Measurements from ENCODE around the gene TBCE.
A peak's percentile ranks its signal among the peaks of the same experiment; 100 is the strongest.
"Not testable (repeated sequence)": the region's sequence is repeated elsewhere in the genome, so short reads cannot be mapped to it uniquely, and the experiment has no call there.

The TBCE gene

GRCh38 chr1:235351898-235352297 lies 15.3 kb upstream of the TBCE start:
- H3K4me3 ChIP-seq (ENCODE audit: low read length): no peak overlapping the region
- TF ChIP-seq, protein P1, sequence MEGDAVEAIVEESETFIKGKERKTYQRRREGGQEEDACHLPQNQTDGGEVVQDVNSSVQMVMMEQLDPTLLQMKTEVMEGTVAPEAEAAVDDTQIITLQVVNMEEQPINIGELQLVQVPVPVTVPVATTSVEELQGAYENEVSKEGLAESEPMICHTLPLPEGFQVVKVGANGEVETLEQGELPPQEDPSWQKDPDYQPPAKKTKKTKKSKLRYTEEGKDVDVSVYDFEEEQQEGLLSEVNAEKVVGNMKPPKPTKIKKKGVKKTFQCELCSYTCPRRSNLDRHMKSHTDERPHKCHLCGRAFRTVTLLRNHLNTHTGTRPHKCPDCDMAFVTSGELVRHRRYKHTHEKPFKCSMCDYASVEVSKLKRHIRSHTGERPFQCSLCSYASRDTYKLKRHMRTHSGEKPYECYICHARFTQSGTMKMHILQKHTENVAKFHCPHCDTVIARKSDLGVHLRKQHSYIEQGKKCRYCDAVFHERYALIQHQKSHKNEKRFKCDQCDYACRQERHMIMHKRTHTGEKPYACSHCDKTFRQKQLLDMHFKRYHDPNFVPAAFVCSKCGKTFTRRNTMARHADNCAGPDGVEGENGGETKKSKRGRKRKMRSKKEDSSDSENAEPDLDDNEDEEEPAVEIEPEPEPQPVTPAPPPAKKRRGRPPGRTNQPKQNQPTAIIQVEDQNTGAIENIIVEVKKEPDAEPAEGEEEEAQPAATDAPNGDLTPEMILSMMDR (conservative IDR thresholded peaks at IDR 0.05; ENCODE audit: low read length): no peak
- no peak for DNase-seq (ENCODE audit: low read depth)

DNA sequence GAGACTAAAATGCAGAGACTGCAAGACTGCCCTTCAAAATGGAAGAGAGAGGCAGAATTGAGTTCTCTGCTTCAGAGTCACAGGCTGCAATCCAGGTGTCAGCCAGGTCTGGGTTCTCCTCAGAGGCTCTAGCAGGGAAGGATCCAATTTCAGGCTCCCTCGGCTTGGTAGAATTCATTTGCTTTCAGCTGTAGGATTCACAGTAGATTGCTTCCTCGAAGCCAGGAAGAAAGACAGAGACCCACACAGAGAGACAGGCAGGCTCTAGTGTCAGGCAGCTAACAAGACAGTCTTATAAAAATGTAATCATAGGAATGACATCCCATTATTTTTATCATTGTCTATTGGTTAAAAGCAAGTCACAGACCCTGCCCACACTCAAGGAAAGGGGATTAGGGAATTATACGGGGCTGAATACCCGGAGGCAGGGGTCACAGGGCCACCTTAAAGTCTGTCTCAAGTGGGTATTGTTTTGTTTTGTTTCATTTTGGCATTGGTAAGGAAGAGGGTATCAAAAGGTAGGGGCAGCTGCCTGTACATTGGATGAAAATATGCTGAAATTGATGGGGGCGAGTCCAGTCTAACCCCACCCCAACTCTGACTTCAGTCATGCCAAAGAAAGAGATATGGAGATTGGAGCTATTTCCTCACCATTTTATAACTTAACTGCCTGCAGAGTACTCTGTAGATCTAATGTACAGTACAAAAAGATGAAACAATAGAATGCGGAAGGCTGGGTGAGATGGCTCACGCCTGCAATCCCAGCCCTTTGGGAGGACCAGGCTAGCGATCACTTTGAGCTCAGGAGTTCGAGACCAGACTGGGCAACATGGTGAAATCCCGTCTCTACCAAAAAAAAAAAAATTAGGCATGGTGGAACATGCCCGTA lies 9.5 kb upstream of the TBCE start:
- TF ChIP-seq, protein P1 (conservative IDR thresholded peaks at IDR 0.05; ENCODE audit: low read length): no peak
- no peak overlapping the region for H3K4me3 ChIP-seq (ENCODE audit: low read length)
- no peak for DNase-seq (ENCODE audit: low read depth)

GRCh38 chr1:235358899-235359298 lies 8.3 kb upstream of the TBCE start:
- H3K4me3 ChIP-seq (ENCODE audit: low read length): no peak overlapping the region
- no peak for DNase-seq (ENCODE audit: low read depth)
- TF ChIP-seq, protein P1 (conservative IDR thresholded peaks at IDR 0.05; ENCODE audit: low read length): no peak

GRCh38 chr1:235364189-235364588 lies 3.0 kb upstream of the TBCE start:
- not testable (repeated sequence) for DNase-seq (ENCODE audit: low read depth); H3K4me3 ChIP-seq (ENCODE audit: low read length)

GRCh38 chr1:235366286-235366685 lies 941 bp upstream of the TBCE start:
- H3K4me3 ChIP-seq (ENCODE audit: low read length): no peak overlapping the region
- no peak for DNase-seq (ENCODE audit: low read depth)
- TF ChIP-seq, protein P1 (conservative IDR thresholded peaks at IDR 0.05; ENCODE audit: low read length): no peak

GRCh38 chr1:235368428-235368827 lies 1.2 kb downstream of the TBCE start:
- DNase-seq (ENCODE audit: low read depth): no peak
- H3K4me3 ChIP-seq (ENCODE audit: low read length): peak overlapping the region; percentile 96
- TF ChIP-seq, protein P1 (conservative IDR thresholded peaks at IDR 0.05; ENCODE audit: low read length): no peak

DNA sequence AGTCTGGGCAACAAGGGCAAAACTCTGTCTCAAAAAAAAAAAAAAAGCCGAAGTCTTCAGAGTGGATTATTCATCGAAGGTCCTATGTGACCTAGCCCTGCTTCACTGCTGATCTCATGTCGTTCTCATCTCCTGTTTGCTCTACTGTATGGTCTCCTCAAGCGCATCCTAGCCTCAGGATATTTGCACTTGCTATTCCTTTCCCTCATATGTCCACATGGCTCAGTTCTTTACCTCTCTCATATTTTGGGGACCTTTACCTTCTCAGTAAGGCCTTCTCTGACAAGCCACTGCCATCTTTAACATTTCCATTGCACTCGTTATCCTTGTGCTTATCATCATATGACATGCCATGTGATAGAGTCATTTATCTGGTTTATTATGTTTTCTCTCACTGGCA lies 2.6 kb downstream of the TBCE start:
- TF ChIP-seq, protein P1 (conservative IDR thresholded peaks at IDR 0.05; ENCODE audit: low read length): no peak
- H3K4me3 ChIP-seq (ENCODE audit: low read length): no peak overlapping the region
- DNase-seq (ENCODE audit: low read depth): no peak

Data from AG10803 (cell line).